Measurements from ENCODE around the gene PTPRM.

The PTPRM gene

DNA sequence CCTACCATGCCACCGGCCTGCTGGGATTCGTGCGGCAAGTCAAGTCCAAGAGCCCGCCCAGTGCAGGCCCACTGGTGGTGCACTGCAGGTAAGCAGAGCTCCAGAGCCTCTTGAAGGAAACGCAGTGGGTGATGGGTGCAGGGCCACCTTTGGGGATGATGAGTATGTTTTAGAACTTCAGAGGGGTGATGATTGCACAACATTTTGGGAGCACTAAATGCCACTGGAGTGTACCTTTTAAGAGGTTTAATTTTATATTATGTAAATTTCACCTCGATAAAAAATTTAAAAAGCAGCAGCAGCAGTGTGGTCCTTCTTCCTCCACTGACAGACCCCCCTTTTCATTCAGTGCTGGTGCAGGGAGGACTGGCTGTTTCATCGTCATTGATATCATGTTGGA lies 809.0 kb downstream of the PTPRM start:
- DNase-seq = no peak

DNA sequence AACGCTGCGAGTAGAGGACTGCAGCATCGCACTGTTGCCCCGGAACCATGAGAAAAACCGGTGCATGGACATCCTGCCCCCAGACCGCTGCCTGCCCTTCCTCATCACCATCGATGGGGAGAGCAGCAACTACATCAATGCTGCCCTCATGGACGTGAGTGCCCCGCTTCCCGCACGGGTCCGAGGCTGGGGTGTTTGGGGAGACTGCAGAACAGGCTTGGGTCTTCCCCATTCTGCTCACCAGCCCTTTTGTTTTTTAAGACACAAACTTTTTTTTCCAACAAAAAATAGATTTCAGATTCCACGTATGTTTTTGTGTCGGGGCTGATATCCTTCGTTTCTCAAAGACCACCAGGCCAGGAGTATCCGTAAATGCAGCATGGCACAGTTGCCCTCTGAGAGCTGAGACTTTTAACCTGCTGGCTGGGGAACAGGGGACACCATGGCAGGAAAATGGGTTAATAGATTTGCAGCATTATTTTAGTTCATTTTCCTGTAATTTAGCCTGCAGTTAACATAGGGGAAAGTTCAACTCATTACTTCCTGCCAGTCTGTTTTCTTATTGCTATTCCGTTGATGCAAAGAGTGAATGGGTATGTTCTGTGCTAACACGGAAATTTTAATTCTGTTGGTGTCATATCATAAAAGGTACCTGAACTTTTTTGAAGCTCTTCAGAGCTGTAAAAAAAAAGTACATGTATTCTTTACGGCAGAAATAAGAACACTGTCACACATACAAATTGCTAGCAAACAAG lies 812.2 kb downstream of the PTPRM start:
- DNase-seq = no peak

DNA sequence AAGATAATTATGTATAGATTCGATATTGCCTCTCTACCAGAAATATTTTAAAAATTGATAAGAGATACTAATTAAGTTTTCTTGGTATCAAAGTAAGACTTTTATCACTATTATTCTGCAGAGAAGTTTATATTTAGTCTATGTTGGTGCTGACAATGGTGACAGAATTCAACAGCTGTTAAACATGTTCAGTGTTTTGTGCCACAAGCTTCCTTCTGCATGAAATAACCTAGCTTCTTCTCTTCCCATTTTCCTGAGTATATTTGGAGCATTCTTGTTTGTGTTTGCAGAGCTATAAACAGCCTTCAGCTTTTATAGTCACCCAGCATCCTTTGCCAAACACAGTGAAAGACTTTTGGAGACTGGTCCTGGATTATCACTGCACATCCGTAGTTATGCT lies 812.9 kb downstream of the PTPRM start:
- DNase-seq = no peak

DNA sequence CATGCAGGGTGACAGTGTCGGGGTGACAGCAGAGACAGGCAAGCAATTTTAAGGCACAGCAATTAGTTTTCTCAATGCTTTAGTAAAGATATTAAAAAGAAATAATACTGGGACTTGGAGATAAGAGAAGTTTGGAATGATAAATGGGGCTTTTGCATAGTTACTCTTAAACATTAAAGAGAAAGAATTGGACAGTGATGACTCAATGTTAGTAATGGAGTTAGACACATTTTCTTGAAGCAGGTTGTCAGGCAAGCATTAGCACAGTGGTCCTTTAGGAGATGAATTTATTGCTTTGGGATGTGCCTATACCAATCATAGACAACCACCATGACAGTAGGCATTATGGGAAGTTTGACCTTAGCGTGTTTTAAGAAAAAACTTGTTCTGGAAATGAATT lies 813.8 kb downstream of the PTPRM start:
- DNase-seq = no peak

DNA sequence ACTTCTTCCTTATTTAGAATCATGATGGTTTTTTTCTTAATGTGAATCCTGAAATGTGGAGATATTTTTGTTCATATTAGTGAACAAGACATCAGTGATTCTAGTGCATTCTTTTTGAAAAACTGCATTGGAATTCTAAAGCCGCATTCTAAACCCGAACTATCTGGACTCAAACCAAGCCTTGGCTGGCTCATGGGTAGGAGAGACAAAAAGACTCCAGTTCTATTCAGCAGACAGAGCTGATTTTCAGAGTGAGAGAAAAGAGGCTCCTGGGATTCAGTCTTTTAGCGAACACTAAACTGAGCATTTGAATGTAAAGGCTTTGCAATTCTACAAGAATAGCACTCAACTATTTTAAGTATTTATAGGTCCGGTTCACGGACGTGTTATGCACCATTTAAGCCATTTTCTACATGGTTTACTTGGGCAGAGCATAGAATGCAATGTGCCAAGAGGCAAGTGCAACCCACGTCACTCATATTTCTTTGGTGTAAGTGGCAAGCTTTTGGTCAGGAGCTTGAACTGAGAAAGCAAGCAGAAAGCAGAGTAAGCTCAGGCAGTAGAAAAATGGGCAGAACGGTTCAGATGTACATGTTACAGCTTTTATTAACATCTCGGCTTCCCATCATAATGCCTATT lies 814.8 kb downstream of the PTPRM start:
- DNase-seq = peak; percentile 42

DNA sequence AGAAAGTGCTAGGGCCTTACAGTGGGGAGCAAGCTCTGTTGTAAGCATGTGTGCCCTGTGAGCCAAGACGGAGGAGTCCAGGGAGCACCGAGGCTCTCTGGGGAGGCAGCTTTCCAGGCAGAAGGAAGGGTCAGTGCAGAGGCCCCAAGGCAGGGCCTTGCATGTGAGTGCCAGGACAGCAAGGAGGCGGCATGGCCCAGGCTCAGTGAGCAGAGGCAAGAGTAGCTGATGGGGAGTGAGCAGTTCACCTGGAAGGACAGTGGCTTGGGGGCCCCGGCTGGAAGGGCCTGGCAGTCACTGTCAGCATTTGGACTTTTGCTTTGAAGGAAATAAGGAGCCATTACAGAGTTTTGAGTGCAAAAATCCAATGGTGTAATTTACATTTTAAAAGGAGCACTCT lies 818.3 kb downstream of the PTPRM start:
- DNase-seq = no peak

DNA sequence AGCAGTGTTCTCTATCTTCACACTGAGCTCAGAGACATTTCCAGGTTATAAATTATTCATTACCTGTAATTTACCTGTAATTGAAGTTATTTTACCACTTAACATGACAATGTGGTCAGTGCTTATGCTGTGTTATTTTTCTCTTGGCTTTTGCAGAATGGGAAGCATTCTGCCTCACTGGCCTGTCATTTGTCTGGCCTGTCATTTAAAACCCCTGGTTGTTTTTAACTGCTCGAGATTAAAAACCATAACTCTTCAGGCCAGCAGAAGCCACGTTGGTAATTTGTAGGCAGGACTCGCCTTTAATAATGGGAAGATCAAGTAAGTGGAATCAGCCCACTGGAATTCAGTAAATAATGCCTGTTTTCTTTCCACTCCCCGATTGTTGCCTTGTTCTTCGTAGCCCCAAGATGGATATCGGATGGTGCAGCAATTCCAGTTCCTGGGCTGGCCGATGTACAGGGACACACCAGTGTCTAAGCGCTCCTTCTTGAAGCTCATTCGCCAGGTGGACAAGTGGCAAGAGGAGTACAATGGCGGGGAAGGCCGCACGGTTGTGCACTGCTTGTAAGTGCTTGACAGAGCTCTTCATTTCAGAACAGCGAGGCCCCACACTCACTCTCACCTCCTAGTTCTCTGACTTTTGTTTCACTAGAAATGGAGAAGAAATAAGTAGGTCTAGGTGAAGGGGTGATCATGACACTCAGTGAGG lies 819.7 kb downstream of the PTPRM start:
- DNase-seq = no peak

DNA sequence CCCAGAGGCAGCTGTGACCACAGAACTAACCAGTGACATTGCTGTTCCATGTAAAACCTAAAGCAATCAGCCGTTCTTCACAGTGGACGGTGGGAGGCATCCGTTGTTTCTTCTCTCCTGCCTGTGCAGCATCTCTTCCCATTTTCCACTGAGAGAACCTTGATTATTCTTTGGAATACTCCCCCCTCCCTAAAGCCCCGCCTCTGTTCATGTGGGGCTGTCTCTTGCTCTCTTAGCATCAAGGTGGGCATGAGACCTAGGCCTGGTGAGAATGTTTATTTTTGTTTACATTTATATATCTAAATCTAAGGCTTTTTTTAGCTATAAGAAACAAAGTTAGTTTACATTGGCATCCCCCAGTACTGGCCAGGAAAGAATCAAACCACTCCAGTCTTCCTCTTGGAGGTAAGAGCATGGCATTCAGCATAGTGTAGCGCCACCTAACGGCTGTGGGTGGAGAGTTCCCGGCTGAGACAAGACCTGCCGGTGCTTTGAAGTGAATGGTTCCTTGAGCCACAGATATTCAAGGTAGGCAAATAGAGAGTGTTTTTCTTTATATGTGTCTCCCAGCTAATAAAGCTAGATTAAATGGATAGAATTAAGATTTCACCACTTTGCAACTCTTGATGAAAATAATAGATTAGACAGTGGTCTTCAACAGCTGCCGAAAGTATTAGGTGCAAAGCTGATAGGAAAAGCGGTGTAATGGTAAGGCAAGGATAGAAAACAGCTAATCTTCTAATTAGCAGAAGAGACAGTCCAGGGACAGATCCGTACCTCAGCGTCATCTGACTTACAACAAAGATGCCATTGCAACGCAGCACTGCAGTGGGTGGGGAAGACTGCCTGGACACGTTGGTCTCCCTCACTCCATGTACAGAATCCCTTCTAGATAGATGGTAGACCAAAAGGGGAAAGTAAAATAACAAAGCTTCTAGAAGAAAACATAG lies 822.5 kb downstream of the PTPRM start:
- peak; percentile 91 for DNase-seq

DNA sequence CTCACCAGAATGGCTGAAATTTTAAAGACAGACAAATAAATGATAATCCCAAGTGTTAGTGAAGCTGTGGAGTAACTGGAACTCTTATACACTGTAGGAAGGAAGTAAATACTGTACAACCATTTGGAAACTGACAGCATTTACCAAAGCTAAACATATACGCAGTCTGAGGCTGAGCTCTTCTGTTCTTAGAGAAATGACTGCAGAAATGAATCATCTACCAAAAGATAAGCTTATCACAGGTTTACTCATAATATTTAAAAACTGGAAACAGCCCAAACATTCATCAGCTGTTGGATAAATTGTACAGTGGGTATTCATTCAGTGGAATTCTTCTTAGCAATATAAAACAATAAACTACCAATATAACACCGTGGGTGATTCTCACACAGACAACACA lies 824.0 kb downstream of the PTPRM start:
- no peak for DNase-seq

DNA sequence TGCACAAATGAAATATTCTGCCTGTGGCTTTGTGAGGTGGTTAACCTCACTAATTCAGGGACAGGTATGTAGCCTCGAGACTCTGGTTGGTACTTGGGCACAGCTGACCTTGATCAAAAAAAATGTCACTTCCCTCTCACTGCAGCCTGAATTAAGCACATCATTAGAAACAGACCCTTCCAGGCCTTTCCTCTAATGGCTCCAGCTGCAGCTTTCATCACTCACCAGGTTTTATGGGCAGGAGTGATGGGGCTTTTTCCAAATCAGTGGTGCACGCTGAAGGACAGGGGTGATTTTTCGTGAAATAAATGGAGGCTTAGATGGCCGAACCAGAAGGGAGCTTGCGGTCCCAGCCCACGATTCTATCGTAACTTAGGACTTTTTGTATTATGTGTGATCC lies 829.1 kb downstream of the PTPRM start:
- no peak for DNase-seq

DNA sequence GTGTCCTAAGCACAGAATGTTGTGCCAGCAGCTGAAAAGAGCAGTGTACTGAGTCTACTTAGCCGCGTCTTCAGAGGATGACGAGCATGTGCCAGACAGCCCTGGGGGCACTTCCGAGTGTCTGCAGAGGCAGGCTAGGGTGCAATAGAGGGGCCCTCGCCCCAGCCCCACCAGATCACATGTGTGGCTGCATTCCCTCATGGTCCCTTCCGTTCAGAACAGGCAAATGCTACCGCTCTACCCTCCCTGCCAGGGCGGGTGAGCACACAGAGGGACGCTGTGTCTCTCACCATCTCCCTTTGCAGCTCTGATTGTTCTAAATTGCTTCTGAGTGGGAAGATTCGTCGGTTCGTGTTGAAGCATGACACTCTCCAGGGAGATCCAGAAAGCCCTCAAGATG lies 829.9 kb downstream of the PTPRM start:
- DNase-seq = peak; percentile 33

DNA sequence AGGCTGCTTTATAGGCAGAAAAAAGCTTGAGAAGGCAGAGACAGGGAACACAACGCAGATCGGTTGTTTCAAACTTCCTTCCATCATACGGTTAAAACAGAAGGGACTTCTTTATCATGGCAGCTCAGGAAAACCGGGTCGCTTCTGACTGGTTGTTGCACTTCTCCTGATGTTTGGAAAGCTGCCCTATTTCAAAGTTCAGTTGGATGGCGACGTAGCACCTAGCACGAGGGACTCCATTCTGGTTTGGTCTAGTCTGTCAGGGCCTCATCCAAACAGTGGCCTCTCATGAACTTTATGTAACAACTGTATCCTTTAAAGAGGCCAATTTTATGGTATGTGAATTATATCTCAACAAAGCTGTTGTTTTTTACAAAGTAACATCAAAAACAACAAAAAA lies 832.0 kb downstream of the PTPRM start:
- DNase-seq = no peak

DNA sequence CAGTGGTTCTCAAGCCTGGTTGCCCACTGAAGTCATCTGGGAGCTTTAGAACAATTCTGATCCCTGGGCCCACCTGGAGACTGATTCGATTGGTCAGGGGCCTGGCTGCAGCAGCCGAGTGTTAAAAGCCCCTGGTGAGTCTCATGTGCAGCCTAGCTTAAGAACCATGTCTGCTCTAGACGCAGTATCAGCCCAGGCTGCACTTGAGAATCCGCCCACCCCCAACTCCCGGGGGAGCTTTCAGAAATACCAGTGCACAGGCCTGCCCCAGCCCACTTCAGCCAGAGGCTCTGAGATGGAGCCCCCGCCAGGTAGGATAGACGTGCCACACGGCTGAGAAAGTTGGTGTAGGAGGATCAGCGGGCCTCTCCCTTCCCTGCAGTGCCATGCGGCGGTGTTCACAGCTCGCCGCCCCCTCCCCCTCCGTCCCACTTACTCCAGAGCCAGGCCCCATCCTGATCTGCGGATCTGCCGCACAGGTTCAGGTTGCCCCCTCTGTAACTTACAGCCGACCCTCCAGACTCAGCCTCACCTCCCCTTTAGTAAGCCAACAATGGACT lies 833.2 kb downstream of the PTPRM start:
- peak; percentile 14 for DNase-seq

DNA sequence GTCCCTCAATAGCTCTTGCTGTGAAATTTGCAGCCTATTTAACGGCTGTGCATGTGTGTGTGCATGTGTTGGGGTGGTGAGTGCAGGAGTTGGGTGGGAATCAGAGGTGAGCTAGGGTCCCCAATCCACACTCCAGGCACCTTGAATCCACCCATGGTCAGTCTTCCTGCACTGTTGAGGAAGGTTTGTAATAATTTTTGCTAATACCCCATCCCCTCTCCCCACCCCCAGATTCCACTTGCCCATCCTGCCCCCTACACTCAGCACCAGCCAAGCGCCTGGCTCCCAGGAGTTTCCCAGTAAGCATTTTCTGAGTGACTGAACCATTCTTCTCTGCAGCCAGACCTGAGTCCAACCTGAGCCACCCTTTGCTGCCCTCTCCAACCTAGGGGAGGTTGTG lies 833.7 kb downstream of the PTPRM start:
- no peak for DNase-seq

DNA sequence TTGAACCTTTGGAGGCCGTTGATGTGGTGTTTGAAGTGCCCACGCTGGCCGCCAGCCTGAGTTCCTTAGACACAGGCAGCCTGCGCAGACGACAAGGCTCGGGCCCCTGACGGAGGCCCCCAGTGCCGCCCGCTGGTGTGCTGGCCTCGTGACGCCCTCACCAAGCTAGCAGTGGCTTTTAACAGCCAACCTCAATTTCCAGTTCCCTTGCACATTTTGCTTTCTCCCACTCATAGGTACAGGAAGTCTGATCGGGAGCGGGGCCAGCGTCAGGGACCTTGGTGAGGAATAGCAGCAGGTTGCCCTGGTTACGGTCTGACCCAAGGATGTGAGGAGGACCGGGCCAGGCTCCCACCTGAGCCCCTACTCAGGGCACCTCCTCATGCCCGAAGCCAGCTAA lies 834.5 kb downstream of the PTPRM start:
- no peak for DNase-seq

DNA sequence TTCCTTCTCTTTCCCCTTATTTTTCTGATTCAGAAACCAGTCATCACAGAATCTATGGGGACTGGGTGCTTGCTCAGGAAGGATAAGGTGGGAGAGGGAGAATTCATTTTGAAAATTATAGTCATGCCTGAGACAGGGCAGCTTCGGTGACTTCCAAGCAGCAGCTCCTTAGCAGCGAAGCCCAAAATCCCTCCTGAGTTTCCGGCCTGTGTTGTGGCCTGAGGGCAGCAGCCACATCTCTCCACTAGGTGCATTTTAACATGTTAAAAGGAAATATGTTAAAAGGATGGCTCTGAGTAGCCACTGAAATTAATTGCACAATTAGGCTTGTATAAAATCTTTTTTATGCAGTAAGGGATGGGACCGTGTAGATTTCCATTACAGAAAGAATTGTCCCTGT lies 835.1 kb downstream of the PTPRM start:
- no peak for DNase-seq

DNA sequence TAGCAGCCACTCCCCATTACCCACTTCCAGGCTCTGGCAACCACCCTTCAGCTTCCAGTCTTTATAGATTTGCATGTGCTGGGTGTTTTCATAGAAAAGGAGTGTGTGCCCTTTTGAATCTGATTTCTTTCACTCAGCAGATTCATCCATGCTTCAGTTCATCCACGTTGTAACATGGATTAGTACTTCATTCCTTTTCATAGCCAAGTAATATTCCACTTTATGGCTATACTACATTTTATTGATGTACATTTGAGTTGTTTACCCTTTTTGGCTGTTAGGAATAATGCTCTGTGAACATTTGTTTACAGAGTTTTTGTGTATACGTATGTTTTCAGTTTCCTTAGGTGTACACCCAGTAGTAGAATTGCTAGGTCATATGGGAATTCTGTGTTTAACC lies 836.6 kb downstream of the PTPRM start:
- DNase-seq = no peak

DNA sequence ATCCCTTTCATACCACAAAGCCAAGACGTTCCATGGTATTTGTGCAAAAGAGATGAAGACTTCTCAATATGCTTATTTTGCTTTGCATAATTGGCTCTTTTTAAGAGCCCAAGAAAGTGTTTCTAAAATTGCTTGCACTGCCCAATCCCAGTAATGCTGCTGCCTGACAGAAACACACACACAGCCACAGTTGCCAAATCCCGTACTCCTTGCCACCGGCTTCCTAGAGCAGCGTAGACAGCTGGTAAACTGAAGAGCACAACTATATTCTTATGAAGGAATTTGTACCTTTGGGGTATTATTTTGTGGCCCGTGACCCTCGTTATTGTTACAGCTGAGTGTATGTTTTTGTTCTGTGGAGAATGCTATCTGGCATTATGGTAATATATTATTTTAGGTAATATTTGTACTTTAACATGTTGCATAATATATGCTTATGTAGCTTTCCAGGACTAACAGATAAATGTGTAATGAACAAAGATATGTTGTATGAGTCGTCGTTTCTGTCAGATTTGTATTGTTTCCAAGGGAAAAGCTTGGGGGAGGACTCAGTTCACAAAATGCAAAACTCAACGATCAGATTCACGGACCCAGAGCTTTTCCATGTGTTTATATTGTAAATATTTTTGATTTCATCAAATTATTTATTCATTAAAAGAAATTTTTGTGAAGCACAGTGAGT lies 839.2 kb downstream of the PTPRM start:
- DNase-seq = no peak

DNA sequence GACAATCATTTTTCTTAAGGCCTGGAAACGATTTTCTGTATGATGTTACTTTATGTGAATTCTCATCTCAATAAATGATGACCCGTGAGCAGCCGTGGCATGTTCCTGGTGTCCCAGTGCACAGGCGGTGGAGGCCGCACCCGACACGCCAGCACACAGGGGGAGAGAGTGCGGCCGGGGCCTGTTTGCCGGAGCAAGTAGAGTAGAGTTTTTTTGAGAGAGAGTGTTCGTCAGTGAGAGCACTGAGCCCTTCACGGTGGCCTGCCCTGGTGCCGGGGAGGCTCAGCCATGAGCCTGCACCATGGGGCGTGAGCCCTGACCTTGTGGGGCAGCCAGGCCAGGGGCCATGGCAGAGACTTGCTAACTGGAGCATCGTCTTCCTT lies 839.7 kb downstream of the PTPRM start:
- DNase-seq = no peak

DNA sequence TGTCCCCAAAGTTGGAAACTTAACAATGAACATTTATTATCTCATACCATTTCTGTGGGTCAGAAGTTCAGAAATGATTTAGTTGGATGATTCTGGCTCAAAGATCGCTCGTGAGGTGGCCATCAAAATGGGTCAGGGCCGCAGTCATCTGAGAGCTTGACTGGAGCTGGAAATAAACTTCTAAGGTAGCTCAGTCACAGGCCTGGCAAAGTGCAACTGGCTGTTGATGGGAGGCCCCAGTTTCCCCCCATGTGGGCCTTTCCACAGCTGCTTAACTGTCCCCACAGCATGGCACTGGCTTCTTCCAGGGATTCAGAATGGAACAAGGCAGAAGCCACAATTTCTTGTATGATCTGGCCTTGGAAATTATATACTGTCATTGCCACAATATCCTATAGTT lies 842.0 kb downstream of the PTPRM start:
- no peak for DNase-seq

DNA sequence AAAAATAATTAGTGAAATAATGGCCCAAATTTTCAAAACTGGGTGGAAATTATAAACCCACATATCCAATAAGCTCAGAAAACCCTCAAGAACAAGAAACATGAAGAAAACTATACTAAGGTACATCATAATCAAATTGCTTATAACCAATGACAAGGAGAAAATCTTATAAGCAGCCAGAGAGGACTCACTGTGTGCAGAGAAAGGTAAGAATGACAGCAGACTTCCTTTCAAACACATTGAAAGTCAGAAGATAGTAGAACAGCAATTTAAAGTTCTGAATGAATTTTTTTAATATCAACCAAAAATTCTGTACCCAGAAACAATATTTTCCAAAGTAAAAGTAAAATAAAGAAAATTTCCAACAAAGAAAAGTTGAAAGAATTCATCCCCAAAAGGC lies 844.4 kb downstream of the PTPRM start:
- DNase-seq = no peak

DNA sequence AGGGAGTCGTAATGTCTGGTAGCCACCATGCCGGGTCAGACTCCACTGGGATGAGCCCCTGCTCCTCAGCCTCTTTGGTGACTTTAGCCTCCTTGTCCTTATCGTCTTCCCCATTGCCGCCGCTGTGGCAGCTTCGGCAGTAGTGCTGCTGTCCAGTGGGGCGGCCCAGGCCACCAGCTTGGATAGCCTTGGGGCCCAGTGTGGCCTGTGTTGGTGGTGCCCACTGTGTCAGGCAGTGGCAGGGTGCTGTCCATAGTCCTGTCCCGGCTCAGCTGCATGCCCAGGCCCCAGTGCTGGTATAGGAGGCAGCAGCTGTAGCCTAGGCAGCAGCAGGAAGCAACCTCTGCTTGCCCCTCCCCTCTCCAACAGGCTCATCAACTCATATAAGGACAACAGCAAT lies 845.0 kb downstream of the PTPRM start:
- DNase-seq = no peak
